Vagina (tissue), 2 donors: ENCODE data around the gene SOCS2.

Source experiments
- CTCF ChIP-seq, 3 experiments: fragments of 450-650 bp in 2 of 3; fragments of 200-600 bp in 1 of 3; sonication (generic) in 1 of 3; IDR thresholded peaks; one replicate each; pipeline ENCODE4 v1.5.1; 2017 to 2019; ENCODE audit warnings: antibody characterized with exemption in 3 of 3, mild to moderate bottlenecking in 2 of 3, moderate library complexity in 2 of 3
- POLR2A ChIP-seq, 2 donors: fragments of 450-650 bp; IDR thresholded peaks; one replicate each; pipeline ENCODE4 v1.6.1; 2017; ENCODE audit warnings: antibody characterized with exemption in 2 of 2, mild to moderate bottlenecking in 2 of 2, moderate library complexity in 2 of 2

- TF ChIP-seq CTCF (IDR thresholded peaks at IDR 0.05) (no peak), POLR2A (IDR thresholded peaks at IDR 0.05) (no peak)
Observed at GRCh38 chr12:93594766-93595311, 22.4 kb downstream of the SOCS2 start.
